RCC 7860 (cell line): Measurements from ENCODE around the gene ARHGAP24.
A peak's percentile ranks its signal among the peaks of the same experiment; 100 is the strongest.
"Not testable (repeated sequence)": the region's sequence is repeated elsewhere in the genome, so short reads cannot be mapped to it uniquely, and the experiment has no call there.

ENCODE experiments used
- DNase-seq: peaks from one replicate; pipeline ENCODE4 v3.0.0-alpha.2; 2015; ENCODE audit warnings: low spot score
- FAIRE-seq: peaks from 2 replicates; lab custom pipeline; 2012; peaks lifted over from hg19 to GRCh38; lab: Jason Lieb, UNC

ARHGAP24 gene

GRCh38 chr4:85939595-85939994, 464.6 kb downstream of the ARHGAP24 start:
- FAIRE-seq (no peak), DNase-seq (no peak)

DNA sequence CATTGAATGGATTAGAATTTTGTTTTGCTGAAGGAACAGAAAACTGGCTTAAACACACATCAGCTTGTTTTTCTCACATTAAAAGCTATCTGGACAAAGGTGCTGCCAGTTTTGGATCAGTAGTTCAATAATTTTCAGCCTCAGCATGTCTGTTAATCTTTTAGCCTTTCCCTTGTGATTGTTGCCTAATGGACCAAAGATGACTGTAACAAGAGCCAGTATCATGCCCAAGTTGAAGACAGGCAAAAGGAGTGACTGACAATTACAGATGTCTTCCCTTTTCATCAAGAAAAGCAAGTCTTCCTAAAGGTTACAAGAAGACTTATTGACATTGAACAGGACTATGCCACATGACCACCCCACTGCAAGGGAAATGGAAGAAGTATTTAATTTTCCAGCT, 465.2 kb downstream of the ARHGAP24 start:
- DNase-seq (no peak), FAIRE-seq (peak; percentile 68)

- no peak for FAIRE-seq
These were observed 467.2 kb downstream of the ARHGAP24 start for GRCh38 chr4:85942107-85942506.

GRCh38 chr4:85946821-85947220, 471.9 kb downstream of the ARHGAP24 start:
- FAIRE-seq: no peak
- no peak for DNase-seq

More at GRCh38 chr4:85942107-85942506, 467.2 kb downstream of the ARHGAP24 start:
- no peak for DNase-seq

GRCh38 chr4:85951099-85951498, 476.1 kb downstream of the ARHGAP24 start:
- FAIRE-seq: no peak
- no peak for DNase-seq

DNA sequence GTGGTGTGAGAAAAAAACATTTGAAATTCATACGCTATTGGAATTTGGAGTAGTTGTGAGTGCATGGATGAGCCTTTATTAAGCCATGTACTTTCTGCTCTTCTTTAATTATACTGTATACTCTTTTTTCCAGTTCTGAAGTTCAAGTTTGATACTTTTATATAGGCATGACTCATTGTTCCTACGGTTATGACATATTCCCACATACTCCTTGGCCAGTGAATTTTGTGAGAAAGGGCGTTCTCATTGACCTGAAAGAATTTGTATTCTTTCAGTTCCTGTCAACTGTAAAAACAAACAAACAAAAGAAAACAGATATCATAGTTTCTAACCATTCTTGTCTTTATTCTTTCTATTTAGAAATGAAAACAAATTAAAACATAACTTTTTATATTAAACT, 477.6 kb downstream of the ARHGAP24 start:
- DNase-seq: peak; percentile 40
- FAIRE-seq: peak; percentile 79

DNA sequence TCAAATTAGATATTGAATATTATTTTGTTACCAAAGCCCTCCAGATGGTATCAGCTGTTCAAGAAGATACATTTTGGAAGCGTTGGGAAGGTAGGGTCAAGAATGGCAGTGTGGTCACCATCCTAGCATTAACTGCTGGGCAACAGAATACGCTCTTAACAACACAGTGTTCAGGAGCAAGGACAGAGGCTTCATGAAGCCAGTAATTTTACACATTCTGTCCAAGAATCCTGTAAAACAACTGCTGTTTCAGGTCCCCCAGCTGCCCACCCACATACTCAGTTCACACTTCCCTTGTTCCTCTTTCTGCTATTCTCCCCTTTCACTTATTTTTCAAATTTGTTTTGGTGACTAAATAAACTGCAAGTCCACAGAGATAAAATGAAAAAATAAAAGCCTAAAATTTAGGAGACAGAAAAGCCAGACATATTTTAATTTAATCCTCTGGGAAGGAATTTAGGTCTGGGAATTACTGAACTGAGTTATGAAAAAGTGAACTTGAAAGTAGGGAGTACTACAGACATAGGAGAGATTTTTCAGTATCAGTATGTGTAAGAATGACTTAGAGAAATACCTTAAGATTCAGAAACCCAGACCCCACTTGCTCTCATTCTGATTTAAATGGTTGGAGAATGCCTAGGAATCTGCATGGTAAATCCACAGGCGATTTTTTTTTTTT, 478.2 kb downstream of the ARHGAP24 start:
- DNase-seq (no peak), FAIRE-seq (no peak)

- FAIRE-seq (peak; percentile 91), DNase-seq (peak; percentile 87)
These were observed 478.7 kb downstream of the ARHGAP24 start for GRCh38 chr4:85953651-85954018.

GRCh38 chr4:85955620-85956292, 480.8 kb downstream of the ARHGAP24 start:
- no peak for DNase-seq
- no peak for FAIRE-seq

- no peak for FAIRE-seq
These were observed 481.5 kb downstream of the ARHGAP24 start for GRCh38 chr4:85956293-85956945.

GRCh38 chr4:85961887-85962286, 486.9 kb downstream of the ARHGAP24 start:
- no peak for FAIRE-seq

More at GRCh38 chr4:85956293-85956945, 481.5 kb downstream of the ARHGAP24 start:
- DNase-seq: no peak

GRCh38 chr4:85963231-85963630, 488.3 kb downstream of the ARHGAP24 start:
- FAIRE-seq (no peak), DNase-seq (no peak)

More at GRCh38 chr4:85961887-85962286, 486.9 kb downstream of the ARHGAP24 start:
- no peak for DNase-seq

- peak; percentile 15 for DNase-seq
- no peak for FAIRE-seq
These were observed 489.3 kb downstream of the ARHGAP24 start for GRCh38 chr4:85964298-85964697.

GRCh38 chr4:85965017-85965416, 490.1 kb downstream of the ARHGAP24 start:
- FAIRE-seq: not testable (repeated sequence)

GRCh38 chr4:85965529-85965928, 490.6 kb downstream of the ARHGAP24 start:
- no peak for FAIRE-seq
- no peak for DNase-seq

More at GRCh38 chr4:85965017-85965416, 490.1 kb downstream of the ARHGAP24 start:
- DNase-seq: not testable (repeated sequence)

DNA sequence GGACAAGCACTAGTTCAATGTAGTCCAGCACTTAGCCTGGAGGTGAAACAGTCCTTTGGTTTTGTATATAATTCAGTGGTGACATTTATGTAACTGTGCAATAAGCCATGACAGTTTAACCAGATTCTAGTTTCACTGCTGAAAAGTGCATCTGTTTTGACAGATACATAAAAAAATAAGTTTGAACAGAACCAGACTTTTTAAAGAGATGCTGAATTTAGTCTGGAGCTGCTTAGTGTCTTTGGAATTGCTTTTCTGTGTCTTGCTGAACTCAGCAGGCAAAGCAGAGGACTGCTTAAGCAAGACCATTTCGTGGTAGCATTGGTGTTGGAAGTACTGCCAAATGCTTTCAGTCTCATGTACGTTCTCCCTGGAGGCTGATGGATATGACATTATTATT, 491.4 kb downstream of the ARHGAP24 start:
- no peak for FAIRE-seq
- no peak for DNase-seq

DNA sequence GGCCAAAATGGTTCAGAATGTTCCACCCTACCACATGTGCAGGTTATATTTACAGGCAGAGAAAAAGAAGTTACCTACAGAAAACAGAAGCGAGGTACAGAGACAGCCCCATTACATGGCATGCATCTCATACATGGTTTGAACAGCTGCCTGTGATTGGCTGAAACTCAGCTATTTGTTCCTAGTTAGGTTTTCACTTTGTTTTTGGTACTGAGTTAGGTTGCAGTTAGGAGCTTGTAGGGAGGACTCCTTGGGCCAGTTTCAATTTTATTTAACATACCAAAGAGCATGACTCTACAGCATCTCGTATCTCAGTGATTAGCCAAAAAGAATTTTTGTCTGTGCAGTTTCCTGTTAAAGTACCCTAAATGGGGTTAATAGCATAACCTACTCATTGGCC, 492.9 kb downstream of the ARHGAP24 start:
- no peak for DNase-seq
- FAIRE-seq: no peak

- FAIRE-seq: peak; percentile 85
- DNase-seq: peak; percentile 35
These were observed 494.2 kb downstream of the ARHGAP24 start for GRCh38 chr4:85968945-85969819.

DNA sequence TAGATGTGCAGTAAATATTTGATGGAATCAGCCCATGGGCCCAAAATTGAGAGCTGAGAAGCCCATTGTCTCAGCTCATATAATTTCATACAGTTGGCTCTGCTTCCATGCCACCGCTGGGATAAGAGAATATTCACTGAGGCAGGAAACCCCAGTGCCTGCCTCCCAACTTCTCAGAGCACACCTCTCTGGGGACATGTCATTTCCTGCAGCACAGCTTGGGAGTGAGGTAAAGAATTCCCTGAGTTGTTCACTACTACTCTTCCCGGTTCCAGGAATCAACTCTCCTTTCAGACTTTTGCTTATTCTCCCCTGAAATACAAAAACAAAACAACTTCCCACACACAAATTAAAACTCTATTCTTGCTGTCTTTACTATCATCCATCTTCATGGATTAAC, 495.6 kb downstream of the ARHGAP24 start:
- DNase-seq: no peak
- FAIRE-seq: no peak

GRCh38 chr4:85979276-85979675, 504.3 kb downstream of the ARHGAP24 start:
- no peak for FAIRE-seq
- DNase-seq: no peak

DNA sequence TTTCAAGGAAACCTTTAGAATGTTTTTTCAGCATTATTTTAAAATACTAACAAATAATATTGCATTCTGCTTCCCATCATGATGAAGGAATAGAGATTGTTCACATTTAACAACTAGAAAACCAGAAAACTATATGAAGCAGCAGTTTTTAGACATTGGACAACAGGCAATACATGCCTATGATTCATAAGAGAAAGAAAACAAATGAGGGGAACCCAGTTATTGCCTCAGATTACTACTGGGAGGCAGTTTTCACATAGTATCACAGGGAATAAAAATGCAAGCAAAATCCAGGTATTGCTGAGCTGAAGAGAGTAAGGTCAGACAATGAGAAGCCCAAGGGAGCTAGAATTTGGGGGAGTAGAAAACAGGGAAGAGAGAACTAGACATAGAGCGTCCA, 511.3 kb downstream of the ARHGAP24 start:
- FAIRE-seq (no peak), DNase-seq (no peak)
